ENCODE results near the gene PDZRN3. TPM values are rescaled to one million over a fixed set of nuclear protein-coding genes. Genes with fewer than 3 reads are reported as not detected.
A peak's percentile ranks its signal among the peaks of the same experiment; 100 is the strongest.

Gene PDZRN3
- polyA plus RNA-seq, 1 of the 3 experiments (the other 2 are of a cell fraction): 10.3 TPM

DNA sequence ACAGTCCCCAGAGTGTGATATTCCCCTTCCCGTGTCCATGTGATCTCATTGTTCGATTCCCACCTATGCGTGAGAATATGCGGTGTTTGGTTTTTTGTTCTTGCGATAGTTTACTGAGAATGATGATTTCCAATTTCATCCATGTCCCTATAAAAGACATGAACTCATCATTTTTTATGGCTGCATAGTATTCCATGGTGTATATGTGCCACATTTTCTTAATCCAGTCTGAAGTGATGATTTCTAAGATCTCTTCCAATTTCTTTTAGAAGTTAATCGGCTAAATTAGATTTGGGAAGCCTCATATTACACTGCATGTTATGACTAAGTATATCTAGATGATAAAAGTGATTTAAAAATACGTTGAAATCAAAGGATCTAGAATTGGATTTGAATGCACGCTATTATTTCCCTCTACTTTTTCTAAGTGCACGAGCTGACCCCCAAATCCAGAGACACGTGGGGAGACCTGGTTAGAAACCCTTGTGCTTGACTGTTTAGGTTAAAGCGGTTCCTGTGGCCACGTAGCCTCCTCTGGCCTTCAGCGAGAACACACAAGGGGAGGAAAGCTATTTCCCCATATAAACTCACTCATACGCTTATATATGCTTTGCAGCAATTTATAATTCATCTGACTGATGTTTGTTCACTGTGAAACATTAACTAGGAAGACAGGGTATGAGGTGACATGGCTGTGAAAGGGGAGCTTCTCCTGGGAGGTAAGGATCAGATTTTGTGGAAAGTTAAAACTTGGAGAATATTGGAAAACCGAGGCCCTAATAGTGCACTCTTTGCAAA, 243.8 kb downstream of the PDZRN3 start:
- Histone ChIP-seq H3K9me2 (no peaks in the 10 kb centered on the region), H3K4me1 (ENCODE audit: control insufficient read depth in 1 of 2, insufficient read depth in 2 of 2, low read depth in 1 of 2, low read length in 1 of 2) (no peaks in the 10 kb centered on the region), H3K79me2 (ENCODE audit: insufficient read depth) (no peaks in the 10 kb centered on the region), H3K27ac (ENCODE audit: low read depth in 2 of 2, low read length in 1 of 2) (no peak overlapping the region), H3K9ac (no peak overlapping the region), H3K36me3 (replicated peaks in 1 of 2; ENCODE audit: control insufficient read depth in 1 of 2, insufficient read depth in 2 of 2, low read length in 1 of 2) (peaks cover 23 to 40% of the 10 kb centered on the region in 2 experiments), H4K20me1 (ENCODE audit: insufficient read depth) (no peaks in the 10 kb centered on the region), H3K27me3 (ENCODE audit: insufficient read depth) (no peaks in the 10 kb centered on the region), H2AFZ (ENCODE audit: low read depth) (no peak overlapping the region), H3K4me2 (no peak overlapping the region), H3F3A (replicated peaks; ENCODE audit: insufficient read depth) (peaks cover 17% of the 10 kb centered on the region), H3K9me3 (no peaks in the 10 kb centered on the region), H3K4me3 (ENCODE audit: low read depth in 2 of 2, low read length in 1 of 2) (no peak overlapping the region)
- TF ChIP-seq, protein P1, sequence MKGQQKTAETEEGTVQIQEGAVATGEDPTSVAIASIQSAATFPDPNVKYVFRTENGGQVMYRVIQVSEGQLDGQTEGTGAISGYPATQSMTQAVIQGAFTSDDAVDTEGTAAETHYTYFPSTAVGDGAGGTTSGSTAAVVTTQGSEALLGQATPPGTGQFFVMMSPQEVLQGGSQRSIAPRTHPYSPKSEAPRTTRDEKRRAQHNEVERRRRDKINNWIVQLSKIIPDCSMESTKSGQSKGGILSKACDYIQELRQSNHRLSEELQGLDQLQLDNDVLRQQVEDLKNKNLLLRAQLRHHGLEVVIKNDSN (IDR thresholded peaks at IDR 0.05; ENCODE audit: borderline replicate concordance, low read depth): no peak
- no peak for TF ChIP-seq EP300 (IDR thresholded peaks at IDR 0.05; ENCODE audit: borderline replicate concordance in 1 of 2, low read depth in 1 of 2, low read length in 1 of 2)
- TF ChIP-seq JUND (IDR thresholded peaks at IDR 0.05): no peak
- DNase-seq: no peak
- 83% methylated on average over 15 of the region's 15 CpGs for WGBS (ENCODE audit: low lambda C conversion rate)
- CTCF ChIA-PET: interaction anchor here (0.7 to 2.7 kb wide), 3 partner anchors 15 to 189 kb away, joined by 3 to 5 read pairs (median 4); no protein-coding TSS in a partner anchor
- POLR2A ChIA-PET: no interaction called here

DNA sequence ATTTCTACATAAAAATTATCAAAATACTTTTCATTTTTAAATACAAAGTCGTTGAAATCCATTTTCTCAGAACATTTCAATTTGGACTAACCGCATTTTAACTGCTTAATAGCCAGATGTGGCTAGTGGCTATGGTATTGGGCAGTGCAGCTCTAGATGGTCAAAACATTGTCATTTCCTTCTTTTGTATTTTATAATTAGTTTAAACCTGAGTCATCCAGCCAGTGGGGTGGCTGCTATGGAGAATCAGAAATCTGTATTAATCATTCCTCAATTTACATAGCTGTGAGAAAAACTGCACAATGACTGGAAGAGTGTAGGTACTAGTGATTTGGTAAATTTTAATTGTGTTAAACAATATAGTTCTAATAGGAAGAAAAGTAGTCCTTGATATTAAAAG, 245.3 kb downstream of the PDZRN3 start:
- no peak overlapping the region for H3K4me3 ChIP-seq (ENCODE audit: low read depth in 2 of 2, low read length in 1 of 2)
- peaks cover 17% of the 10 kb centered on the region for H3F3A ChIP-seq (replicated peaks; ENCODE audit: insufficient read depth)
- no peak overlapping the region for H2AFZ ChIP-seq (ENCODE audit: low read depth)
- H3K27ac ChIP-seq (ENCODE audit: low read depth in 2 of 2, low read length in 1 of 2): peak overlapping the region in 1 of 2 experiments; percentile 18; a peak in 2 of 4 replicates
- H3K4me2 ChIP-seq: no peak overlapping the region
- 26% methylated on average over 2 of the region's 2 CpGs for WGBS (ENCODE audit: low lambda C conversion rate)
- TF ChIP-seq, protein P2, sequence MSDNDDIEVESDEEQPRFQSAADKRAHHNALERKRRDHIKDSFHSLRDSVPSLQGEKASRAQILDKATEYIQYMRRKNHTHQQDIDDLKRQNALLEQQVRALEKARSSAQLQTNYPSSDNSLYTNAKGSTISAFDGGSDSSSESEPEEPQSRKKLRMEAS (IDR thresholded peaks at IDR 0.05; ENCODE audit: low read depth): no peak
- TF ChIP-seq GABPA (IDR thresholded peaks at IDR 0.05; ENCODE audit: low read depth) (no peak), TCF12 (IDR thresholded peaks at IDR 0.05) (no peak), RXRA (IDR thresholded peaks at IDR 0.05; ENCODE audit: borderline replicate concordance, low read depth) (no peak), MXI1 (IDR thresholded peaks at IDR 0.05; ENCODE audit: low read depth, low read length) (no peak), TAF1 (IDR thresholded peaks at IDR 0.05; ENCODE audit: borderline replicate concordance, low read depth, low read length) (no peak), JUND (IDR thresholded peaks at IDR 0.05) (peak; percentile 37; the same call in 1 of the 2 replicates), RFX5 (IDR thresholded peaks at IDR 0.05; ENCODE audit: low read length) (no peak), GATA2 (CRISPR knock-in tag; IDR thresholded peaks at IDR 0.05) (no peak), FOSL2 (IDR thresholded peaks at IDR 0.05; ENCODE audit: borderline replicate concordance, low read depth) (no peak), POLR2AphosphoS5 (IDR thresholded peaks at IDR 0.05; ENCODE audit: low read depth, low read length) (no peak; the same call in 1 of the 2 replicates)
- TF ChIP-seq, protein P3, sequence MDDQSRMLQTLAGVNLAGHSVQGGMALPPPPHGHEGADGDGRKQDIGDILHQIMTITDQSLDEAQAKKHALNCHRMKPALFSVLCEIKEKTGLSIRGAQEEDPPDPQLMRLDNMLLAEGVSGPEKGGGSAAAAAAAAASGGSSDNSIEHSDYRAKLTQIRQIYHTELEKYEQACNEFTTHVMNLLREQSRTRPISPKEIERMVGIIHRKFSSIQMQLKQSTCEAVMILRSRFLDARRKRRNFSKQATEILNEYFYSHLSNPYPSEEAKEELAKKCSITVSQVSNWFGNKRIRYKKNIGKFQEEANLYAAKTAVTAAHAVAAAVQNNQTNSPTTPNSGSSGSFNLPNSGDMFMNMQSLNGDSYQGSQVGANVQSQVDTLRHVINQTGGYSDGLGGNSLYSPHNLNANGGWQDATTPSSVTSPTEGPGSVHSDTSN (IDR thresholded peaks at IDR 0.05): 0 out of 2 replicates have a peak, but pooled peaks have one; percentile 22
- TF ChIP-seq, protein P4, sequence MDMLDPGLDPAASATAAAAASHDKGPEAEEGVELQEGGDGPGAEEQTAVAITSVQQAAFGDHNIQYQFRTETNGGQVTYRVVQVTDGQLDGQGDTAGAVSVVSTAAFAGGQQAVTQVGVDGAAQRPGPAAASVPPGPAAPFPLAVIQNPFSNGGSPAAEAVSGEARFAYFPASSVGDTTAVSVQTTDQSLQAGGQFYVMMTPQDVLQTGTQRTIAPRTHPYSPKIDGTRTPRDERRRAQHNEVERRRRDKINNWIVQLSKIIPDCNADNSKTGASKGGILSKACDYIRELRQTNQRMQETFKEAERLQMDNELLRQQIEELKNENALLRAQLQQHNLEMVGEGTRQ (IDR thresholded peaks at IDR 0.05; ENCODE audit: borderline replicate concordance, low read depth, low read length): no peak
- TF ChIP-seq, protein P5, sequence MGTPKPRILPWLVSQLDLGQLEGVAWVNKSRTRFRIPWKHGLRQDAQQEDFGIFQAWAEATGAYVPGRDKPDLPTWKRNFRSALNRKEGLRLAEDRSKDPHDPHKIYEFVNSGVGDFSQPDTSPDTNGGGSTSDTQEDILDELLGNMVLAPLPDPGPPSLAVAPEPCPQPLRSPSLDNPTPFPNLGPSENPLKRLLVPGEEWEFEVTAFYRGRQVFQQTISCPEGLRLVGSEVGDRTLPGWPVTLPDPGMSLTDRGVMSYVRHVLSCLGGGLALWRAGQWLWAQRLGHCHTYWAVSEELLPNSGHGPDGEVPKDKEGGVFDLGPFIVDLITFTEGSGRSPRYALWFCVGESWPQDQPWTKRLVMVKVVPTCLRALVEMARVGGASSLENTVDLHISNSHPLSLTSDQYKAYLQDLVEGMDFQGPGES (IDR thresholded peaks at IDR 0.05; ENCODE audit: low read depth, low read length): no peak
- TF ChIP-seq, protein P6, sequence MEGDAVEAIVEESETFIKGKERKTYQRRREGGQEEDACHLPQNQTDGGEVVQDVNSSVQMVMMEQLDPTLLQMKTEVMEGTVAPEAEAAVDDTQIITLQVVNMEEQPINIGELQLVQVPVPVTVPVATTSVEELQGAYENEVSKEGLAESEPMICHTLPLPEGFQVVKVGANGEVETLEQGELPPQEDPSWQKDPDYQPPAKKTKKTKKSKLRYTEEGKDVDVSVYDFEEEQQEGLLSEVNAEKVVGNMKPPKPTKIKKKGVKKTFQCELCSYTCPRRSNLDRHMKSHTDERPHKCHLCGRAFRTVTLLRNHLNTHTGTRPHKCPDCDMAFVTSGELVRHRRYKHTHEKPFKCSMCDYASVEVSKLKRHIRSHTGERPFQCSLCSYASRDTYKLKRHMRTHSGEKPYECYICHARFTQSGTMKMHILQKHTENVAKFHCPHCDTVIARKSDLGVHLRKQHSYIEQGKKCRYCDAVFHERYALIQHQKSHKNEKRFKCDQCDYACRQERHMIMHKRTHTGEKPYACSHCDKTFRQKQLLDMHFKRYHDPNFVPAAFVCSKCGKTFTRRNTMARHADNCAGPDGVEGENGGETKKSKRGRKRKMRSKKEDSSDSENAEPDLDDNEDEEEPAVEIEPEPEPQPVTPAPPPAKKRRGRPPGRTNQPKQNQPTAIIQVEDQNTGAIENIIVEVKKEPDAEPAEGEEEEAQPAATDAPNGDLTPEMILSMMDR (IDR thresholded peaks at IDR 0.05): no peak
- TF ChIP-seq, protein P1 (IDR thresholded peaks at IDR 0.05; ENCODE audit: borderline replicate concordance, low read depth): no peak
- H3K9me3 ChIP-seq: no peaks in the 10 kb centered on the region
- H3K9ac ChIP-seq: no peak overlapping the region
- no peaks in the 10 kb centered on the region for H3K4me1 ChIP-seq (ENCODE audit: control insufficient read depth in 1 of 2, insufficient read depth in 2 of 2, low read depth in 1 of 2, low read length in 1 of 2)
- CTCF ChIA-PET: interaction anchor here (0.6 to 2.7 kb wide), 2 partner anchors 53 to 112 kb away, joined by 3 to 5 read pairs; no protein-coding TSS in a partner anchor
- H3K9me2 ChIP-seq: no peaks in the 10 kb centered on the region
- H4K20me1 ChIP-seq (ENCODE audit: insufficient read depth): no peaks in the 10 kb centered on the region
- H3K79me2 ChIP-seq (ENCODE audit: insufficient read depth): no peaks in the 10 kb centered on the region
- H3K27me3 ChIP-seq (ENCODE audit: insufficient read depth): no peaks in the 10 kb centered on the region
- peaks cover 18 to 25% of the 10 kb centered on the region in 2 experiments for H3K36me3 ChIP-seq (replicated peaks in 1 of 2; ENCODE audit: control insufficient read depth in 1 of 2, insufficient read depth in 2 of 2, low read length in 1 of 2)
- POLR2A ChIA-PET: no interaction called here
- no peak for DNase-seq

Measured in SK-N-SH (cell line).